Epidermal melanocyte (primary cell): ENCODE measurements around the gene ZNF728.
"Not testable (repeated sequence)": the region's sequence is repeated elsewhere in the genome, so short reads cannot be mapped to it uniquely, and the experiment has no call there.

Experiments
- DNase-seq: peaks from one replicate; pipeline ENCODE4 v3.0.0; 2011; ENCODE audit warnings: low spot score; ENCODE audit not compliant: insufficient read length

ZNF728 gene

DNA sequence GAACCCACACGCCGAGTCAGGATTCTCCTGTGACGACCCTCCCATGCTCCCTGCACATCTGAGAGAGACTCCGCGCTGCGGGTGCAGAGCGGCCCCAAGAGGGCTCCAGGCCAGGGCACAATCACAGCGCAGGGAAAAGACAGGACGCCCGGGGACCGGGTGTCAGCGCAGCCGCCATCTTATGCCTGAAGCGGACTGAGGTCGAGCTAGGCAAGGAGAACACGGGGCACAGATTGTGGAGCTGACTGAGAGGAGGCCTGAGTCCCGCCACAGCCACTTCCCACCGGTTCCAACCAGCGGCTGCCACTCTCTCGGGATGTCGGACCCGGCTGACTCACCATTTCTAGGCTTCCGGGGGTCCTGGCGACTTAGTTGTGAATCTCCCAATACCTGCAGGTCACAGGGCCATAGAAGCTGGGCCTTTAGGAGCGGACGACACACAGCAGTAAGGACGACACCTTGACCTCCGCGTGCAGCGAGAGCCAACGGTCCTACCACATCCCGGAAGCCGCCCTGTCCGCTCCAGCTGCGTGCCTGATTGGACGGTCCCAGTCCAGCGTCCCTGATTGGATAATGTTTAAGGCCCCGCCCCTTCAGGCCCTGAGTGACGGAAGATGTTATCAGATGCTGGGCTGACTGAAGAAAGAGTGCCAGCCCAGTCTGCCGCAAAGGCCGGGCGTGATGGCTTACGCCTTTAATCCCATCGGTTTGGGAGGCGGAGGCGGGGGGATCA lies at the start of gene ZNF728:
Gene ZNF728 (minus strand): TSS at position 487 of the 733 bp plus-strand sequence. CDS start 146 bp downstream, at position 341.
- no peak for DNase-seq

DNA sequence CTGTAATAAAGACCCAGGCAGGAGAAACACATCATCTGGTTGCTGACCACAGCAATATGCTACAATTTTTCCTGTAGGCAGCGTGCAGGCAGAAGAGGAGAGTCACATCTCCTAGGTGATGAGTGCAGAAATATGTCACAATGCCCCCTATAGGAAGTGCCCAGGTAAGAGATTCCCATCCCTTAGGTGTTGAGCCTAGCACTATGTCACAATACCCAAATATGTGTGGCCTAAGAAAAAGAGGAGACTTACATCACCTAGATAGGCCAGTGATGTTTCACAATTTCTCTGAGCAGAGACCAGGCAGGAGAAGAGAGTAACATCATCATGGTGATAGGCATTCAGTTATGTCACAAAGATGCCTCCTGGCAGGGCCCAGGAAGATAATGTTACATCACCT lies 49.4 kb upstream of the ZNF728 start:
- DNase-seq: no peak

DNA sequence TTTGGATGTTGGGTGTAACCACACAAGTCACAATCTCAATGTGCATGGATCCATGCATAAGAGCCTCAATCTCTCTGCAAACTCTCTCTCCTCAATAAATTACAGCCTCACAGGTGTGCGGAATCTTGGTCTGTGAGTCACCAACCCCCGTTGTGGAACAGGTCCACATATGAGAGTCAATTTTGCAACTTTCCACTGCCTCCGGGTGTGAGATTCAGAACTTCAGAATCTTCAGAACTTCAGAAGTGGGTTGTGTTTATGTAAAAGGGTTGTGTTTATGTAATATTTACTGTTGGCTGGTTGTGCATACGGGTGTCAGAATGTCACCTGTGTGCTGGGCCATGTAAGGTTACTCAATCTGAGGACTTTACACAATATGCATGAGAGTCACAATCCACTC lies 46.3 kb upstream of the ZNF728 start:
- no peak for DNase-seq

DNA sequence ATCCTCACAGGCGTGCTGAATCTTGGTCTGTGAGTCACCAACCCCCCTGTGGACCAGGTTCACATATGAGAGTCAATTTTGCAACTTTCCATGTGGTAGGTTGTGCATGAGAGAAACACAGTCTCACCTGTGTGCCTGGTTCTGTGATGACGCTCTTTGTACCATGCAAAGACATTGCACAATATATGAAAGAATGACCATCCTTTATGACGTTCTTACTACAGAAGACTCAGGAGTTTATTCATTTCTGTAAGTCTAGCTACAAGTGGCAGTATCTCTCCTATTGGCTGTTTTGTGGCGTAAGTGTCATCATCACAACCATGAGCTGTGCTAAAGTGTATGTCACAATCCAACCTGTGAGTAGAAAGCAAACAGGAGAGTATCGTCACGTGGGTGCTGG lies 43.8 kb upstream of the ZNF728 start:
- no peak for DNase-seq

DNA sequence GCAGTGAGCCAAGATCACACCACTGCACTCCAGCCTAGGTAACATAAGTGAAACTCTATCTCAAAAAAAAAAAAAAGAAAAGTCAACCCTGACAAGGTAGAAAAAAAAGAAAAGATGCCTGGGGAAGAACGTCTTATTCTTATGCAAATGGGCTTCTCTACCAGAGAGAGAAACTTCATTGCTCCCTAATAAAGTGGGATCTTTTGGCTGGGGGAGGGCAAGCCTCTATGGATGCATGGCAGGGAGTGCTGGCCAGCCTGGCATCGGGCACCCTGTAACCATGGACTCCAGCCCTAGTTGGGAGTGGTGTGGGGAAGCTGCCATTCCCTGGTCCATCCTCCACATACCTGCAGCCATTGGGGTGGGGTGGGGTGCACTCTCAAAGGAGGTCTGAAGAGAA lies 30.7 kb upstream of the ZNF728 start:
- DNase-seq: no peak

DNA sequence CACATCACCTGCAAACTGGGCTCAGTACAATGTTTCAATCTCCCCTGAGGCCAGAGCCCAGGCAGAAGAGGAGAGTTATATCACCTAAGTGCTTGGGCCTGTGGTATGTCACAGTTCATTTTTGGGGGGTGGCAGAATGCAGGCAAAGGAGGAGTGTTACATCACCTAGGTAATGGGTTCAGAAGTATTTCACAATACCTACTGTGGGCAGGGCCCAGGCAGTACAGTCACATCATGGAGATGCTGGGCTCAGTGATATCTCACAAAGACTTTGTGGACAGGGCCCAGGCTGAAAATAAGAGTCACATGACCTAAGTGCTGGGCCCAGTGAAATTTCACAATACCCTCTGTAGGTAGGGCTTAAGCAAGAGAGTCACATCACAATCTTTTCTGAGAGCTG lies 12.7 kb upstream of the ZNF728 start:
- DNase-seq: no peak

DNA sequence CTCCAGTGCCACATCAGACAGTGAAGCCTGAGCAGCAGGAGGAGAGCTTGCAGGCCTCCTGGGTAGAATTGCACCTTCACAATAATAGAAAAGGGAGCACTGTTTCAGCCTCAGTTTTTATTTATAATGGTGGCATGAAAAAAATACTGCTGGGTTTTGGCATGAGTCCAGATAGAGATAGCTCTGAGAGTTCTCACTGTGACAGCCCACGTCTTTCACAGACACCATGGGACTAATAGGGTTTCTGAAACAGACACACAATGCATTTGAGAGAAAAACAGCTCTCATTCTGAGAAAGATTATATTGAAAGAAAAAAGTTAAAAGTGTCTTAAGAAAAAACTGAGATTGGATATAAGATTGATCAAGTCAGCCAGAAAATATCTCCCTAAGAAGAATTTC lies 8.0 kb downstream of the ZNF728 start:
- not testable (repeated sequence) for DNase-seq

DNA sequence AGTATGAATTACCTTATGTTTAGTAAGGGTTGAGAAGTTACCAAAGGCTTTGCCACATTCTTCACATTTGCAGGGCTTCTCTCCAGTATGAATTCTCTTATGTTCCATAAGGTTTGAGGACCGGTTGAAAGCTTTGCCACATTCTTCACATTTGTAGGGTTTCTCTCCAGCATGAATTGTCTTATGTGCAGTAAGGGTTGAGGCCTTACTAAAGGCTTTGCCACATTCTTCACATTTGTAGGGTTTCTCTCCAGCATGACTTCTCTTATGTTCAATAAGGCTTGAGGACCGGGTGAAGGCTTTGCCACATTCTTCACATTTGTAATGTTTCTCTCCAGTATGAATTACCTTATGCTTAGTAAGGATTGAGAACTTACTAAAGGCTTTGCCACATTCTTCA lies 26.7 kb downstream of the ZNF728 start:
- DNase-seq: no peak

DNA sequence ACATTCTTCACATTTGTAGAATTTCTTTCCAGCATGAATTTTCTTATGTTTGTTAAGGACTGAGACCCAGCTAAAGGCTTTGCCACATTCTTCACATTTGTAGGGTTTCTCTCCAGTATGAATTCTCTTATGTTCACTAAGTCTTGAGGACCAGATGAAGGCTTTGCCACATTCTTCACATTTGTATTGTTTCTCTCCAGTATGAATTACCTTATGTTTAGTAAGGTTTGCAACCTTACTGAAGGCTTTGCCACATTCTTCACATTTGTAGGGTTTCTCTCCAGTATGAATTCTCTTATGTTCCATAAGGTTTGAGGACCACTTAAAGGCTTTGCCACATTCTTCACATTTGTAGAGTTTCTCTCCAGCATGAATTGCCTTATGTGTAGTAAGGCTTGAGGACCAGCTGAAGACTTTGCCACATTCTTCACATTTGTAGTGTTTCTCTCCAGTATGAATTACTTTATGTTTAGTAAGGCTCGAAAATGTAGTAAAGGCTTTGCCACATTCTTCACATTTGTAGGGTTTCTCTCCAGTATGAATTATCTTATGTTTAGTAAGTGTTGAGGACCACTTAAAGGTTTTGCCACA lies 27.3 kb downstream of the ZNF728 start:
- DNase-seq: not testable (repeated sequence)

DNA sequence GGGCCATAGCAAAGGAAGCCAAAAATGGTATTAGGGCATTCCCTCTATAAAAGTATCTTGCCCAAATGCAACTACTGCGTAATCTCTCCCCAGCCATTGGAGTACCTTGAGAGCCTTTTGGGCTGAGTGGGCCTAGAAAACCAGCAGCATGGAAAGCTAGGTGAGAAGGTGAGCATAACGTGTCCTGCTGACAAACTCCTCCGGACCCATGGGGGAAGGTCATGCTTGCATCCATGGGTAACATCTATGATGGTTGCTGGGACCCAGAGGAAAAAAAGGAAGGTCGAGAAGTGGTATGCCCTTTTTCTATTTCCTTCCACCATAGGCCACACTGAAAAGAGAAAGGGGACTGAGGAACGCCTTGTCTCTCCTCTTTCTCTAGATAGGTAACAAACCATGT lies 57.4 kb downstream of the ZNF728 start:
- no peak for DNase-seq

DNA sequence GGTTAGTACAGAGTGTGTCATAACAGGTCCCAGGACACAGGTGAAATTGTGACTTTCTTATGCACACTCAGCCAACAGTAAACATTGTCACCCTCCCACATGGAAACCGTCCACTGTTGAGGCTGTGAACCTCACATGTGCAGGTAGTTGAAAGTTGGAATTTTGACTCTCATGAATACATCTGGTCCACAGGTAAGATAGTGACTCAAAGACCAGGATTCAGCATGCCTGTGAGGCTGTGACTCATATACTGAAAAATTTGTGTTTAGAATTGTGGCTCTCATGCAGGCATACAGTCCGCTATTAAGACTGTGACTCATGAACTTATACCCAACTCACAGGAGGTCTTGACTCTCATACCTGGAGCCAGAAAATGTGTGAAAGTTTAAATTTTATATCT lies 67.8 kb downstream of the ZNF728 start:
- no peak for DNase-seq

DNA sequence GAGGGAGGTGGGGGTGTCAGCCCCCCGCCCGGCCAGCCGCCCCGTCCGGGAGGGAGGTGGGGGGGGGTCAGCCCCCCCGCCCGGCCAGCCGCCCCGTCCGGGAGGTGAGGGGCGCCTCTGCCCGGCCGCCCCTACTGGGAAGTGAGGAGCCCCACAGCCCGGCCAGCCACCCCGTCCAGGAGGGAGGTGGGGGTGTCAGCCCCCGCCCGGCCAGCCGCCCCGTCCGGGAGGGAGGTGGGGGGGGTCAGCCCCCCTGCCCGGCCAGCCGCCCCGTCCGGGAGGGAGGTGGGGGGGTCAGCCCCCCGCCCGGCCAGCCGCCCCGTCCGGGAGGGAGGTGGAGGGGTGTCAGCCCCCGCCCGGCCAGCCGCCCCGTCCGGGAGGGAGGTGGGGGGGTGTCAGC lies 75.4 kb downstream of the ZNF728 start:
- not testable (repeated sequence) for DNase-seq

DNA sequence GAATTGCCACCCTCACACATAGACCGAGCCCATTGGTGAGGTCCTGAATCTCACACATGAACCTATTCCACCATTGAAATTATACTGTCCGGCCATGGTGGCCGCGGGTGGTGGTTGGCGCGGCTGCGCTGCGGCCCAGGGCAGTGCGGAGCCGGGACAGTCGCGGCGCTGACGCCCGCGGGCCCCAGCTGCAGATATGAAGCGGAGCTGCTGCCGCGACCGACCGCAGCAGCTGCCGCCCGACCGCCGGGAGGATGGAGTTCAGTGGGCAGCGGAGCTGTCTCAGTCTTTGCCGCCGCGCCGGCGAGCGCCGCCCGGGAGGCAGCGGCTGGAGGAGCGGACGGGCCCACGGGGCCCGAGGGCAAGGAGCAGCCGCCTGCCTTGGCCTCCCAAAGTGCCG lies 77.8 kb downstream of the ZNF728 start:
- DNase-seq: not testable (repeated sequence)
